NOMO-1 (cell line): ENCODE measurements around the gene CEP85L.

Experiments used
- DNase-seq, 2 experiments: peaks; one replicate each; lab custom pipeline; 2025; ENCODE audit not compliant: unreplicated experiment in 2 of 2; lab: John Stamatoyannopoulos, UW

The CEP85L gene

GRCh38 chr6:118661831-118662230, 10.4 kb upstream of the CEP85L start:
- no peak for DNase-seq

- DNase-seq, result no peak
Observed at GRCh38 chr6:118660218-118660569, 8.8 kb upstream of the CEP85L start.

GRCh38 chr6:118659513-118660217, 8.3 kb upstream of the CEP85L start:
- DNase-seq, result no peak

- DNase-seq, result no peak
Observed at GRCh38 chr6:118656847-118657451, 5.6 kb upstream of the CEP85L start.

GRCh38 chr6:118652051-118652615, 742 bp upstream of the CEP85L start:
- DNase-seq, result no peak

GRCh38 chr6:118650582-118651281, 659 bp downstream of the CEP85L start:
- DNase-seq, result peak; percentile 18 to 62

GRCh38 chr6:118649918-118650581, 1.3 kb downstream of the CEP85L start:
- DNase-seq, result no peak

- no peak for DNase-seq
Observed at GRCh38 chr6:118648866-118649554, 2.4 kb downstream of the CEP85L start.

- DNase-seq, result no peak
Observed at GRCh38 chr6:118646977-118647376, 4.4 kb downstream of the CEP85L start.

GRCh38 chr6:118645395-118645794, 6.0 kb downstream of the CEP85L start:
- DNase-seq, result no peak

GRCh38 chr6:118644007-118644406, 7.4 kb downstream of the CEP85L start:
- DNase-seq, result no peak

GRCh38 chr6:118641042-118641441, 10.3 kb downstream of the CEP85L start:
- DNase-seq, result no peak

- peak; percentile 19 to 80 for DNase-seq
Observed at GRCh38 chr6:118639054-118639964, 12.1 kb downstream of the CEP85L start.

- DNase-seq, result no peak
Observed at GRCh38 chr6:118638288-118638687, 13.1 kb downstream of the CEP85L start.

- no peak for DNase-seq
Observed at GRCh38 chr6:118635909-118636735, 15.3 kb downstream of the CEP85L start.

- peak in 1 of 2 experiments; percentile 27 for DNase-seq
Observed at GRCh38 chr6:118632359-118632758, 19.0 kb downstream of the CEP85L start.

GRCh38 chr6:118630923-118631322, 20.5 kb downstream of the CEP85L start:
- no peak for DNase-seq

GRCh38 chr6:118630067-118630466, 21.3 kb downstream of the CEP85L start:
- no peak for DNase-seq

GRCh38 chr6:118627724-118628123, 23.7 kb downstream of the CEP85L start:
- DNase-seq, result no peak
